ENCODE data around the gene CPLANE1. TPM values are rescaled to one million over a fixed set of nuclear protein-coding genes. Genes with fewer than 3 reads are reported as not detected.

The CPLANE1 gene
- total RNA-seq, 1 experiment from 2014 or later, result 3.5 TPM

GRCh38 chr5:37255774-37256358 is 6.7 kb upstream of the CPLANE1 start:
- peaks cover 0 to 3% of the 10 kb centered on the region in 2 experiments; a peak in 1 of 4 replicates for H3K4me1 ChIP-seq (ENCODE audit: control insufficient read depth in 1 of 2, insufficient read depth in 2 of 2, low read length in 2 of 2)
- ChIA-PET POLR2A (no interaction called here), RAD21 (ENCODE audit: low non-redundant PET in 1 of 2, low total read pairs in 2 of 2, uncharacterized antibody in 2 of 2, unreplicated experiment in 2 of 2) (no interaction called here), CTCF (no interaction called here)
- no peaks in the 10 kb centered on the region for H3K36me3 ChIP-seq (ENCODE audit: control insufficient read depth in 1 of 2, insufficient read depth in 2 of 2, low read length in 2 of 2)
- no peak overlapping the region for H3K27ac ChIP-seq (ENCODE audit: low read depth, low read length)
- no peaks in the 10 kb centered on the region for H3K9me2 ChIP-seq (ENCODE audit: insufficient read depth)
- no peak overlapping the region for H3K4me2 ChIP-seq (ENCODE audit: low read length)
- intact Hi-C loops (cut with micrococcal nuclease), result no loop called here
- no peaks in the 10 kb centered on the region for H4K20me1 ChIP-seq (ENCODE audit: insufficient read depth)
- H3K79me2 ChIP-seq (ENCODE audit: insufficient read depth, low read length), result no peaks in the 10 kb centered on the region
- no peaks in the 10 kb centered on the region for H3K9me3 ChIP-seq (ENCODE audit: control insufficient read depth in 1 of 2, insufficient read depth in 1 of 2, low read depth in 1 of 2, low read length in 2 of 2)
- DNase-seq (ENCODE audit: low read depth, low spot score) (no peak), ATAC-seq (no peak)
- H3K9ac ChIP-seq (ENCODE audit: low read length), result no peak overlapping the region
- no peak overlapping the region for H3K4me3 ChIP-seq (replicated peaks in 1 of 2; ENCODE audit: low read depth in 1 of 2, low read length in 2 of 2)
- H2AFZ ChIP-seq (ENCODE audit: low read depth, low read length, poor library complexity, severe bottlenecking), result no peak overlapping the region
- TF ChIP-seq REST (IDR thresholded peaks at IDR 0.05; ENCODE audit: low read depth), result no peak
- no peak for TF ChIP-seq TCF7L2 (IDR thresholded peaks at IDR 0.05; ENCODE audit: borderline replicate concordance, extremely low read depth, insufficient read depth, insufficient read length)
- TF ChIP-seq EGR1 (IDR thresholded peaks at IDR 0.05; ENCODE audit: low read depth), result no peak
- no peak for TF ChIP-seq CTCF (IDR thresholded peaks at IDR 0.05 in 2 of 3, conservative IDR thresholded peaks at IDR 0.05 in 1 of 3; ENCODE audit: borderline replicate concordance in 1 of 3, insufficient read depth in 1 of 3, low read depth in 2 of 3, low read length in 2 of 3)
- TF ChIP-seq SRF (IDR thresholded peaks at IDR 0.05; ENCODE audit: low read depth), result no peak
- TF ChIP-seq SP1 (IDR thresholded peaks at IDR 0.05; ENCODE audit: low read depth), result no peak
- TF ChIP-seq CEBPB (IDR thresholded peaks at IDR 0.05; ENCODE audit: low read depth), result no peak
- TF ChIP-seq ATF3 (IDR thresholded peaks at IDR 0.05), result no peak
- H3K27me3 ChIP-seq (ENCODE audit: insufficient read depth, low read length), result no peaks in the 10 kb centered on the region
- no TSS peak for BruUV-seq (replicated peaks)

All from HCT116 (cell line).